ENCODE results near the gene ADARB1.

- TF ChIP-seq CTCF (optimal IDR thresholded peaks at IDR 0.05 in 1 of 3, IDR thresholded peaks at IDR 0.05 in 1 of 3, conservative IDR thresholded peaks at IDR 0.05 in 1 of 3; ENCODE audit: extremely low read depth in 1 of 3, insufficient read depth in 2 of 3, low read length in 3 of 3) (no peak), EZH2 (IDR thresholded peaks at IDR 0.05; ENCODE audit: low read length) (no peak)
Measured at GRCh38 chr21:45136500-45136899, 62.1 kb downstream of the ADARB1 start.
